ENCODE measurements around the gene SYCE3. TPM values are rescaled to one million over a fixed set of nuclear protein-coding genes. Genes with fewer than 3 reads are reported as not detected.

SYCE3 gene
- total RNA-seq, 1 experiment from 2014 or later = 1.3 TPM

DNA sequence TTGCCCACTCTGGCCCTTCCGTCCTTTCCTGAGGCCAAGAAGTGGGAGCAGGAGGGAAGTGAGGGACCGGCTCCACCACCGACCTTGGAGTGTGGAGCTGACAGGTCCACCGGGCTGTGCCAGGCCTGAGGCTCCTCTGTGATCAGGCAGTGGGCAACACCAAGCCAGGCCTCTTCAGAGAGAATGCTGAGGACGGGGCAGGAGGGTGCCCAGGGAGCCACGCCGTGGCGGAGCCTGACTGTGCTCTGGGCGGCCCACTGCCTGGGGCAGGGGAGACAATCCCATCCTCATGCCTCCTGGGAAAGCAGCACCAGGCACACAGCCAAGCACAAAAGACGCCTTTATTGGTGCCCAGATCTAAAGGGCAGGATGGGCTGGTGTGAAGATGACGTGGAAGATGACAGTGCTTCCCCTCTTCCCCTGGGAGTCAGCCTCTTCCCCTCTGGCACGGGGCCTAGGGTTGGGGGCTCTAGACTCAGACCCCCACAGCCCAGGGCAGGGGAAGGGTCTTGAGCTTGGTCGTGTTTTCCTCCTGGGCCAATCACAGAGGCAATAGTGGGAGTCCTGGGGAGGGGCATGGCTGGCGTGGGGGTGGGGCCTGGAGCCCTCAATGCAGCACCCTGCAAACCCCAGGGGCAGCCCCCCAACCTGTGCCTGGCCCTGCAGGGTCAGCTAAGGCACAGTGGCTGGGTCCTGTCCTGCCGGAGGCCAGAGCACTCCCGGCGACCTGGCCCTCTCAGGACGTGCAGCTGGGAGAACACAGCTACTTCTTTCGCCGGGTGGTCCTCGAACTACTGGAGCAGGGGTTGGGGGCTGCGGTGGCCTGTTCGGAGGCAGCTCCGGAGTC lies 59.9 kb downstream of the SYCE3 start:
- Histone ChIP-seq H3K9ac (ENCODE audit: low read length) (no peak overlapping the region), H3K9me2 (replicated peaks; ENCODE audit: low read length) (no peaks in the 10 kb centered on the region), H3K4me3 (ENCODE audit: low read length) (no peak overlapping the region), H3K27me3 (ENCODE audit: low read length) (no peaks in the 10 kb centered on the region), H3K4me1 (ENCODE audit: insufficient read depth, low read length) (no peaks in the 10 kb centered on the region; the same call in 1 of the 2 replicates), H3K79me2 (ENCODE audit: low read length) (peaks cover 14% of the 10 kb centered on the region), H3K9me3 (ENCODE audit: low read length) (no peaks in the 10 kb centered on the region), H4K20me1 (ENCODE audit: low read length) (no peaks in the 10 kb centered on the region), H2AFZ (ENCODE audit: low read length) (no peak overlapping the region), H3F3A (ENCODE audit: low read length, unreplicated experiment) (no peaks in the 10 kb centered on the region), H3K4me2 (ENCODE audit: low read length) (no peak overlapping the region), H3K27ac (ENCODE audit: low read length) (no peak overlapping the region), H3K36me3 (ENCODE audit: low read depth, low read length) (no peaks in the 10 kb centered on the region)
- no peak for DNase-seq
- CTCF ChIA-PET = no interaction called here
- no peak for ATAC-seq
- TF ChIP-seq, protein P1, sequence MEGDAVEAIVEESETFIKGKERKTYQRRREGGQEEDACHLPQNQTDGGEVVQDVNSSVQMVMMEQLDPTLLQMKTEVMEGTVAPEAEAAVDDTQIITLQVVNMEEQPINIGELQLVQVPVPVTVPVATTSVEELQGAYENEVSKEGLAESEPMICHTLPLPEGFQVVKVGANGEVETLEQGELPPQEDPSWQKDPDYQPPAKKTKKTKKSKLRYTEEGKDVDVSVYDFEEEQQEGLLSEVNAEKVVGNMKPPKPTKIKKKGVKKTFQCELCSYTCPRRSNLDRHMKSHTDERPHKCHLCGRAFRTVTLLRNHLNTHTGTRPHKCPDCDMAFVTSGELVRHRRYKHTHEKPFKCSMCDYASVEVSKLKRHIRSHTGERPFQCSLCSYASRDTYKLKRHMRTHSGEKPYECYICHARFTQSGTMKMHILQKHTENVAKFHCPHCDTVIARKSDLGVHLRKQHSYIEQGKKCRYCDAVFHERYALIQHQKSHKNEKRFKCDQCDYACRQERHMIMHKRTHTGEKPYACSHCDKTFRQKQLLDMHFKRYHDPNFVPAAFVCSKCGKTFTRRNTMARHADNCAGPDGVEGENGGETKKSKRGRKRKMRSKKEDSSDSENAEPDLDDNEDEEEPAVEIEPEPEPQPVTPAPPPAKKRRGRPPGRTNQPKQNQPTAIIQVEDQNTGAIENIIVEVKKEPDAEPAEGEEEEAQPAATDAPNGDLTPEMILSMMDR (conservative IDR thresholded peaks at IDR 0.05; ENCODE audit: low read depth, low read length) = no peak
- TF ChIP-seq EZH2 (IDR thresholded peaks at IDR 0.05; ENCODE audit: low read length, unreplicated experiment) = no peak
- TF ChIP-seq EZH2phosphoT487 (IDR thresholded peaks at IDR 0.05; ENCODE audit: borderline replicate concordance, low read length) = no peak
- BruUV-seq (replicated peaks) = no TSS peak
- POLR2A ChIA-PET (ENCODE audit: unreplicated experiment) = no interaction called here
- intact Hi-C loops (cut with micrococcal nuclease) = no loop called here

DNA sequence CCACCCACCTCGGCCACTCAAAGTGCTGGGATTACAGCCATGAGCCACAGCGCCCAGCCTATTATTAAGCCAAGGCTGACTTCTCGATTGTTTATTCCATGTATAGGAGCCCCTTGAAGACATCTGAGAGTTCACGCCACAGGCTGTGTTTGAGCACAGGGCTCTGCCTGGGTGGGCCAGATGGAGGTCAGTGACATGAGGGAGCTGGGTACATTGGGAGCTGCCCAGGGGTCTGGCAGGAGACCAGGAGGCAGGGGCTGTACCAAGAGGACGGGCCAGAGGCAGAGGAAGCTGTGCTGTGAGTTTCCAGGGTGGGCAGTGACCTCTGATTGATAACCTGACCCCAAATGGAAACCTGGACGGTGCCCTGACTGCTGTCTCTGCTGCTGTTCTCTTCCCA lies 60.6 kb downstream of the SYCE3 start:
- no TSS peak for BruUV-seq (replicated peaks)
- Histone ChIP-seq H3F3A (ENCODE audit: low read length, unreplicated experiment) (no peaks in the 10 kb centered on the region), H3K27me3 (ENCODE audit: low read length) (no peaks in the 10 kb centered on the region), H3K9me2 (replicated peaks; ENCODE audit: low read length) (no peaks in the 10 kb centered on the region), H3K36me3 (ENCODE audit: low read depth, low read length) (no peaks in the 10 kb centered on the region), H3K9me3 (ENCODE audit: low read length) (no peaks in the 10 kb centered on the region), H3K4me1 (ENCODE audit: insufficient read depth, low read length) (no peaks in the 10 kb centered on the region; the same call in 1 of the 2 replicates), H3K27ac (ENCODE audit: low read length) (no peak overlapping the region), H3K4me3 (ENCODE audit: low read length) (no peak overlapping the region), H3K4me2 (ENCODE audit: low read length) (no peak overlapping the region), H3K79me2 (ENCODE audit: low read length) (peaks cover 11% of the 10 kb centered on the region), H2AFZ (ENCODE audit: low read length) (no peak overlapping the region), H4K20me1 (ENCODE audit: low read length) (no peaks in the 10 kb centered on the region), H3K9ac (ENCODE audit: low read length) (no peak overlapping the region)
- ATAC-seq = no peak
- no peak for DNase-seq
- intact Hi-C loops (cut with micrococcal nuclease) = no loop called here
- CTCF ChIA-PET = no interaction called here
- TF ChIP-seq EZH2phosphoT487 (IDR thresholded peaks at IDR 0.05; ENCODE audit: borderline replicate concordance, low read length) (no peak), EZH2 (IDR thresholded peaks at IDR 0.05; ENCODE audit: low read length, unreplicated experiment) (no peak)
- TF ChIP-seq, protein P1 (conservative IDR thresholded peaks at IDR 0.05; ENCODE audit: low read depth, low read length) = no peak
- POLR2A ChIA-PET (ENCODE audit: unreplicated experiment) = no interaction called here

Other genes starting within 250 kb of the SYCE3 start
- gene DENND6B, start 235.9 kb downstream of the SYCE3 start, total RNA-seq (2014; rRNA removed) = 1.1 and 1.7 TPM in 2 replicates
- 46.2 and 54.0 TPM in 2 replicates for gene PPP6R2, start 219.6 kb downstream of the SYCE3 start, total RNA-seq (2014; rRNA removed)
- gene SBF1, start 87.9 kb downstream of the SYCE3 start, total RNA-seq (2014; rRNA removed) = 48.5 and 67.1 TPM in 2 replicates
- gene ADM2, start 81.4 kb downstream of the SYCE3 start, total RNA-seq (2014; rRNA removed) = 0.98 and 1.8 TPM in 2 replicates
- gene MIOX, start 76.1 kb downstream of the SYCE3 start, total RNA-seq (2014; rRNA removed) = not detected in 2 replicates
- 42.4 and 52.2 TPM in 2 replicates for gene LMF2, start 55.2 kb downstream of the SYCE3 start, total RNA-seq (2014; rRNA removed)
- 75.4 and 92.1 TPM in 2 replicates for gene NCAPH2, start 54.7 kb downstream of the SYCE3 start, total RNA-seq (2014; rRNA removed)
- gene SCO2, start 37.3 kb downstream of the SYCE3 start, total RNA-seq (2014; rRNA removed) = 5.7 and 5.8 TPM in 2 replicates
- 12.3 and 21.8 TPM in 2 replicates for gene TYMP, start 32.9 kb downstream of the SYCE3 start, total RNA-seq (2014; rRNA removed)
- 0.35 TPM in 1 of 2 replicates, not detected in the other for gene KLHDC7B, start 17.0 kb downstream of the SYCE3 start, total RNA-seq (2014; rRNA removed)
- gene CPT1B, start 15.5 kb upstream of the SYCE3 start, total RNA-seq (2014; rRNA removed) = 13.1 and 17.5 TPM in 2 replicates
- gene CHKB, start 19.9 kb upstream of the SYCE3 start, total RNA-seq (2014; rRNA removed) = 27.0 and 31.5 TPM in 2 replicates
- gene MAPK8IP2, start 37.9 kb upstream of the SYCE3 start, total RNA-seq (2014; rRNA removed) = 1.2 and 1.5 TPM in 2 replicates
- 11.3 and 16.7 TPM in 2 replicates for gene ARSA, start 65.2 kb upstream of the SYCE3 start, total RNA-seq (2014; rRNA removed)
- 3.7 and 6.8 TPM in 2 replicates for gene SHANK3, start 109.9 kb upstream of the SYCE3 start, total RNA-seq (2014; rRNA removed)
- not detected in 2 replicates for gene ACR, start 175.3 kb upstream of the SYCE3 start, total RNA-seq (2014; rRNA removed)
- 6.3 and 6.6 TPM in 2 replicates for gene RABL2B, start 220.7 kb upstream of the SYCE3 start, total RNA-seq (2014; rRNA removed)